HG02970 (cell line): Measurements from ENCODE around the gene C17orf107.

ENCODE experiments used
- ATAC-seq: cut with Tn5 transposase; IDR thresholded peaks from one replicate; pipeline ENCODE4 v1.9.1; 2021; ENCODE audit warnings: mild to moderate bottlenecking, moderate library complexity, moderate number of reproducible peaks; ENCODE audit not compliant: unreplicated experiment, low FRiP score

C17orf107 gene

GRCh38 chr17:4932756-4933155, 33.4 kb downstream of the C17orf107 start:
- no peak for ATAC-seq

DNA sequence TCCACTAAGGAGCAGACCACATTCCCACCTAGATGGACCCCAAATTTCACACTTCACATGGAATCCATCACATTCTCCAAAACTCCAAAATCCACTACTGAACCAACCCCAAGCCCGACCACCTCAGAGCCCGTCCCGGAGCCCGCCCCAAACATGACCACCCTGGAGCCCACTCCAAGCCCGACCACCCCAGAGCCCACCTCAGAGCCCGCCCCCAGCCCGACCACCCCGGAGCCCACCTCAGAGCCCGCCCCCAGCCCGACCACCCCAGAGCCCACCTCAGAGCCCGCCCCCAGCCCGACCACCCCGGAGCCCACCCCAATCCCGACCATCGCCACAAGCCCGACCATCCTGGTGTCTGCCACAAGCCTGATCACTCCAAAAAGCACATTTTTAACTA, 34.3 kb downstream of the C17orf107 start:
- no peak for ATAC-seq

GRCh38 chr17:4934173-4934979, 35.0 kb downstream of the C17orf107 start:
- no peak for ATAC-seq

DNA sequence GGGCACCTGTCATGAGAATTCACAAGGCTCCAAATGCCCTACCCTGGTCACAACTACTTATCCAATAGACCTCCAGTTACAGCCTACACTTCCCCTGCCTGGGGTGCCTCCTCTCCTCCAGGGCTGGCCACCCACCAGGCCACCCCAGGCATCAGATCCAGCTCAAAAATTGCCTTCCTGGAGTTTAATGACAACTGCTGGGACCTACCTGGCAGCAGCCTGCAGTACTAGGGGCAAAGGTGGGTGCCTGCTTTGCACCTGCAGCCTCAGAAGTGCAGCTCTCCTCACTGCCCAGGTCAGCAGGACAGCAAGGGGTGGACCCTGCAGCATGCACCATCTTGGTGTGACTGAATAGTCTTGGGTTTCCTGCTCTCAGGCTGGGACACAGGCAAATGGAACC, 36.3 kb downstream of the C17orf107 start:
- ATAC-seq = no peak

GRCh38 chr17:4936436-4936835, 37.1 kb downstream of the C17orf107 start:
- no peak for ATAC-seq

DNA sequence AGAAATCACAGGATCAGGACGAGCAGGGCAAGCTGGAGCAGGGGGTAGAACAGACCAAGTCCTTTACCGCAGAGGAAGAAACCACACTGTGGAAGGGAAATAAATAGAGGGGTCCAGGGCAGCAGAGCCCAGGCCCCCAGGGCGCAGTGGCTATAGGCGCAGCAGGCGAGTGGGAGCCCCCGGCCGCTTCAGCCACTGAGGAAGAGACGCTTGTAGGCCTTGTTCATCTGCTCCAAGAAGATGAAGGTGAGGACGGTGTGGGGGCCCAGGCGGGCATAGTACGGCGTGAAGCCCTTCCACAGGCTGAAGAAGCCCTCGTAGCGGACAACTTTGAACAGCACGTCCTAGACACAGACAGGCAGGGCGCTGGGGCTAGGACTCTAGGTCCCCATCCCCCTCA, 38.2 kb downstream of the C17orf107 start:
- ATAC-seq = no peak

- no peak for ATAC-seq
Observed at GRCh38 chr17:4938069-4938491, 38.7 kb downstream of the C17orf107 start.

- ATAC-seq = no peak
Observed at GRCh38 chr17:4938688-4939545, 39.6 kb downstream of the C17orf107 start.

DNA sequence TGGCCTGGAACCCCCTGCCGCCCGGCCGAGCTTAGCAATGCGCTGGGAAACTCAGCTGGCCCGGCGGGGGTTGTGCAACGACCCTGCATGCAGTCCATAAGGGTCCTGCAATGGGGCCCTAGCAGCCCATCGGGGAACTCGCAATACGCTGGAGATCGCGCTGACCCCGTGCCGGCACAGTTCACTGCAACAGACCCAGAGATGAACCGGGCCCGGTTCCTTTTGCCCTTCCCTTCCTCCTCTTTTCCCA, 40.1 kb downstream of the C17orf107 start:
- ATAC-seq = no peak

DNA sequence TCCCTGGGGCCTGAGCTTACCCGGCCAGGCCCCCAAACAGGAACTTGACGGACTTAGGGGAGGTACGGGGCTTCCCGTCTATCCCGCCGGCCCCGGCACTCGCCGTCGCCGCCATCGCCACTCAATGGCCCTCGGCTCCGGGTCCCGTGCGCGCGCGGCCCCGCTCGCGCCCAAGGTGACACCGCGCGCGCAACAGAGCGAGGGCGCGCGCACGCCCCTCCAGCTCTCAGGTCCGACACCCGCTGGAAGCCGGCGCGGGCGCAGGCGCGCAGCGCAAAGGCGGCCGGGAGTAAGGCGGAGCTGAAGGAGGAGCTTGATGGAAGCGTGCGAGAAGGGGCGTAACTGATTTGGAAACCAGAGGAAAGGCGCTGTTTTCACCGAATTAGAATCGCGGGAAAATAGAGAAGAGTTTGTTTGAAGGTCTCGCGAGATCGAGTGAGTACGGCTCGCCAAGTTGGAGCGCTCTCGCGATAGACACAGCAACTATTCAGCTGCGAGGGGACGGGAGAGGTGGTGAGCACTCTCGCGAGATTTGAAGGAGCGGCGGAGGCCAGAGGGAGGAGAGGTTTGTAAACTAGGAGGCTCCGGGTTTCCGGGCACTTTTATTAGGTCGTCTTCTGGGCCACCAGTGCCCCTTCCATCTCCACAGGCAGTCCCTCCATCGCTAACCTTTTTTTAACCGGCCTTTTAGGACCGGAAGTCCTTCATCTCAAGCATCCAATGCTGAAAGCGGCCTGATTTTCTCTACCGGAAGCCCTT, 40.6 kb downstream of the C17orf107 start, which contains the start of the genes RNF167 and SLC25A11:
RNF167 (plus strand) TSS at position 473 of the 759 bp plus-strand sequence. CDS start 642 bp downstream, outside the sequence.
SLC25A11 (minus strand) TSS at position 251 of the 759 bp plus-strand sequence; CDS start at position 115, 136 bp downstream.
- peak; percentile 81 for ATAC-seq

DNA sequence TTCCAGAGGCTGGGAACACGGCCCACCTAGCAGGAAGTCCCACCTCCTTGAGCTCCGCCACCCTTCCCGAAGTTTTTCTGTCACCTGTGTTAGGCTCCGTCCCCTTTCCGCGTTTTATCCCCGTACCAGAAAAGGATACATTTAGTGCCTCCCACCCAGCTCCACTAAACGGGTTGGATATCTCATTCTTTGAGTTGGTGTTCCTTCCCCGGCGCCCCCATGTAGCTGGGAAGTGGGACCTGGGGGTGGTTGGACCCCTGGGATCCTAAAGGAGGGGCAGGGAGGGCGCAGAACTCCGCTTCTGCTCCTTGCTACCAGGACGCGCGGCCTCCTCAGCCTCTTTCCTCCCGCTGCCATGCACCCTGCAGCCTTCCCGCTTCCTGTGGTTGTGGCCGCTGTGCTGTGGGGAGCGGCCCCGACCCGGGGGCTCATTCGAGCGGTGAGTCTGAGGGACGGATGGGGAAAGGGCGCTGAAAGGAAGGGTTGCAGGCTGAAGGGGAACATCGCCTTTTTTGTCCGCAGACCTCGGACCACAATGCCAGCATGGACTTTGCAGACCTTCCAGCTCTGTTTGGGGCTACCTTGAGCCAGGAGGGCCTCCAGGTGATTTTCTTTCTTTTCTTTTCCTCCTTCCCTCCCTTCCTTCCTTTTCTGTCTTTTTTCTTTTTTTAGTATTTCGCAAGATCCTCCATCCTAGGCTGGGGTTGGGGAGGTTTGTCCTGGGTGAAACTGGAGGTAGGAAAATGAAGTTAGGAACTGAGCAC, 41.4 kb downstream of the C17orf107 start:
- no peak for ATAC-seq

GRCh38 chr17:4941319-4941610, 41.9 kb downstream of the C17orf107 start:
- ATAC-seq = no peak

DNA sequence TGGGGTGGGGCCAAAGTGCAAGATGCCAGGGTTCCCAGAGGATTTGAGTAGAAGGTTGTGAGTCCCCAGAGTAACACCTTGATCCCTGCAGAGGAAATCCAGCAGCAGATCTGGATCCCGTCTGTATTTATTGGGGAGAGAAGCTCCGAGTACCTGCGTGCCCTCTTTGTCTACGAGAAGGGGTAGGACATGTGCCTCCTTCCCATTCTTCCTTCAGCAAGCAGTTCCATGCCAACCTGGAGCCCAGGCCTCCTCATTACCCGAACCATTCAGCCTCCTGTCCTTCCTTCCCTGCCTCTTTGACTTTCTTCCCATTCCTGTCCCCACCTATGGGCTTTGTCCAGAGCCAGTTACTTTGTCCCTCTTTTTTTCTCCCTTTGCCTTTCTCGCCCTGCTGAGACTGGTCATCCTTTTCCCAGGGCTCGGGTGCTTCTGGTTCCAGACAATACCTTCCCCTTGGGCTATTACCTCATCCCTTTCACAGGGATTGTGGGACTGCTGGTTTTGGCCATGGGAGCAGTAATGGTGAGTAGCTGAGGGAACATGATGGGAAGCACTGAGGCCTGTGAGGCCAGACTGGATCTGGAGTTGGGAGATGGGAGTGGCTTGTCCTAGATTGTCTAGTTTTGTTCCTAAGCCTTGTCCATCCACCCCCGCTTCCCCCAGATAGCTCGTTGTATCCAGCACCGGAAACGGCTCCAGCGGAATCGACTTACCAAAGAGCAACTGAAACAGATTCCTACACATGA, 43.6 kb downstream of the C17orf107 start:
- ATAC-seq = no peak

DNA sequence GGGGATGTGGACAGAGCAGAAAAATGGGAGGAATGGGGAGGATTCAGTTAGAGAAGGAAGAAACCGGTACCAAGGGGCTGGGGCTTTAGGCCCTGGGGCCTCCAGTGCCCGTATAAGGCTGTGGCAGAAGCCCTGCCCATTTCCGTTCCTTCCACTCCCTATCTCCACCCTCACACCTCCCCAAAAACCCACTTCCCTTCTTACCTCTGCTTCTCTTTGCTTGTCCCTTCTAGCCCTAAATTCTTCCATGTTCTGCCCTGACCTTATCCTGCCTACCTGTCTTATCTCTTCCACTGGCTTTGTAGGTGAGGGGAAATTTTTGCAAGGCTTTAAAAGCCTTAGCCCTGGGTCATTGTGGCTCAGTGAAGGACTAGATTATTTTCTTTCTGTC, 44.8 kb downstream of the C17orf107 start:
- no peak for ATAC-seq

- no peak for ATAC-seq
Observed at GRCh38 chr17:4944554-4945175, 45.3 kb downstream of the C17orf107 start.

- no peak for ATAC-seq
Observed at GRCh38 chr17:4945176-4945943, 46.0 kb downstream of the C17orf107 start.

- no peak for ATAC-seq
Observed at GRCh38 chr17:4945944-4946280, 46.6 kb downstream of the C17orf107 start.

- ATAC-seq = no peak
Observed at GRCh38 chr17:4946312-4946976, 47.1 kb downstream of the C17orf107 start.
